GM10266 (cell line): ENCODE data around the gene UBTD1.

ENCODE experiments used
- DNase-seq: peaks from one replicate; pipeline ENCODE4 v3.0.0; 2012; ENCODE audit errors: extremely low spot score
- CTCF ChIP-seq: IDR thresholded peaks from 2 replicates; pipeline ENCODE4 v1.5.1; 2012; ENCODE audit warnings: mild to moderate bottlenecking, low read depth; ENCODE audit not compliant: control insufficient read depth, insufficient read depth; ENCODE audit errors: missing control alignments

UBTD1 gene

GRCh38 chr10:97618285-97618684, 119.6 kb downstream of the UBTD1 start:
- no peak for DNase-seq
- TF ChIP-seq CTCF, result no peak

GRCh38 chr10:97618733-97619132, 120.0 kb downstream of the UBTD1 start:
- no peak for TF ChIP-seq CTCF
- no peak for DNase-seq
